NCI-H1092 (cell line): Measurements from ENCODE around the gene PPTC7.
"Not testable (repeated sequence)": the region's sequence is repeated elsewhere in the genome, so short reads cannot be mapped to it uniquely, and the experiment has no call there.

Experiments used
- DNase-seq: peaks from one replicate; lab custom pipeline; 2025; lab: John Stamatoyannopoulos, UW

The PPTC7 gene, protein sequence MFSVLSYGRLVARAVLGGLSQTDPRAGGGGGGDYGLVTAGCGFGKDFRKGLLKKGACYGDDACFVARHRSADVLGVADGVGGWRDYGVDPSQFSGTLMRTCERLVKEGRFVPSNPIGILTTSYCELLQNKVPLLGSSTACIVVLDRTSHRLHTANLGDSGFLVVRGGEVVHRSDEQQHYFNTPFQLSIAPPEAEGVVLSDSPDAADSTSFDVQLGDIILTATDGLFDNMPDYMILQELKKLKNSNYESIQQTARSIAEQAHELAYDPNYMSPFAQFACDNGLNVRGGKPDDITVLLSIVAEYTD

DNA sequence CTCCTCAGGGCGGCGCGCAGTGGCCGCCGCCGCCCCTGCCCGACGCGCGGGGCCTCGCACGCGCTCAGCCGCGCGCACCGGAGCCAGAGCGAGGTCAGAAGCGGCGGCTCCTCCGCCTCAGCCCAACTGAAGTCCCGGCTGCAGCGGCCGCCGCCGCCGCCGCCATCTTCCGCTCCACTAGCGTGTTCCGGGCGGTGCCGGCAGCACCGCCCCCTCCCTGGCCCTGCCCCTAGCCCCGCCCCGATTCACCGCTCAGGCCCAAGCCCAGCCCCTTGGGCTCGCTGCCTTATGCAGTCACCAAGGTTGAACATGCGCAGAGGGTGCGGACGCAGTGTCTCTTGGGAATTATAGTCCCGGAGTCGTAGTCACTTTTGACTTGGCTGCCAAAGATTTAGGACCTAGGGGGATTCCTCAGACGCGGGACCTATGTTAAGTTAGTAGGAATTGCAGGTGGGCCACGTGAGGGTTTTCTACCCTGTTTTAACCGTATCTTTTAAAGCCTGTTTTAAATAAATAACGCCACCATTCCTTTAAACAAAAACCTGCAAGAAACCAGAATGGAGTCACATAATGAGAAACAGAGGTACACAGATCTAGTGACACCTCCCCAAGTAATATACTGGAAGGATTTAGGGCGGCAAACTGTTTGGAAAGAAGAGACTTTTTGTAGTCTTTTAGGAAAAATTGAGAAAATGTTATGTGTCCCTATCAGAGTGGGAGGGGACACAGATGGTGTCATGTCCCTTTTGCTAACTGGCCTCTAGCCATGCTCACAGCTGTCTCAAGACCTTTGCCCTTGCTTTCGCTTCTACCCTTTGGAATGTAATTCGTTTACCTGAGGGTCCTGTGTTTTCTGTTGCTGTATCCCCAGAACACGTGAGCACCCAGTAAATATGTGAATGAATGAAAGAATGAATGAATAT lies at the start of gene PPTC7:
PPTC7 (minus strand) TSS at position 182 of the 923 bp plus-strand sequence. CDS start 287 bp downstream, outside the sequence.
- peak; percentile 93 for DNase-seq

DNA sequence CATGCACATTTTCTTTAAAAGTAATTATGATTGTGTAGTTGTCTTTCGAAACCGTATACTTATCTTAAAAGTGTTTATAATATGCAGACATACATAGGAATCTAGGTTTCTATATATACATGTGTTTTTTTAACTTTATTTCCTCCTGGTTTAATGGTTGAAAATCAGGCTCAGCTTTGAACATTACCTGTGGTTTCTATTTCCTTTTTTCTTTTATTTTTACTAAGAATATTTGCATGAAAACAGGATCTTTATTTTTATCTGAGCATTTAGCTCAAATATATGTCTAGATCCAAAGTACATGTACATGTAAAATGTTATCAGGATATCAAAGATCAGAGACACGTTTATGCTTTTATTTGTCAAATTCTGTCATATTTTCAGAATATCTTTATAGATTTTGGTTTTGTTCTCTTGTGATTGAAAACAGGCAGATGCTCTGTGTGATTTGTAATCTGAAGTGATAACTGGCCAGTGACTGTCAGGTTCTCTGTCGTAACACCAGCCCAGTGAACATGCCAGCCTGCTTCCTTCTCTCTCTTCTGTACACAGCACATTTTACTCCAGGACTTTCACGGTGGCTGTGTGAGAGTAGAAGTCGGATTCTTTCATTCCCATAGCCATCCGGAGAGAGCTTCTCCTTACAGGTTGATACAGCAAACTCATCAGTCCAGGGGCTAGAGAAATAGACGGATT lies 44.5 kb upstream of the PPTC7 start:
- no peak for DNase-seq

DNA sequence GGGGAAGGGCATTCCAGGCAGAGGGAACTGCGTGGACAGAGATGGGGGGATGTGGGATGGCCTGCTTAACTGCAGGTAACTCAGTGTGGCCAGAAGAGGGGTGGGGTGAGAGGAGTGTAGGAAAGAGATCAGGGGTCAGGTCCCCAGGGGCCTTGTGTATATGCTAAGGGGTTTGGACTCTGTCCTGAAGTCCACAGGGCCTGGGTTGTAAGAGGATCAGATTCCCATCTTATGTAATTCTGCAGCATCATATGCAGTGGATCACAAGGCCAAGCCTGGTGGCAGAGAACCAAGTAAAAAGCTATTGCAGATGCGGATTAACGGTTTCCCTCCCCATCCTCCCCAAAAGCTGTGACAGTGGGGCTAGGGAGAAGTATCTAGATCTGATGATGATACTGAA lies 39.5 kb upstream of the PPTC7 start:
- DNase-seq, result no peak

DNA sequence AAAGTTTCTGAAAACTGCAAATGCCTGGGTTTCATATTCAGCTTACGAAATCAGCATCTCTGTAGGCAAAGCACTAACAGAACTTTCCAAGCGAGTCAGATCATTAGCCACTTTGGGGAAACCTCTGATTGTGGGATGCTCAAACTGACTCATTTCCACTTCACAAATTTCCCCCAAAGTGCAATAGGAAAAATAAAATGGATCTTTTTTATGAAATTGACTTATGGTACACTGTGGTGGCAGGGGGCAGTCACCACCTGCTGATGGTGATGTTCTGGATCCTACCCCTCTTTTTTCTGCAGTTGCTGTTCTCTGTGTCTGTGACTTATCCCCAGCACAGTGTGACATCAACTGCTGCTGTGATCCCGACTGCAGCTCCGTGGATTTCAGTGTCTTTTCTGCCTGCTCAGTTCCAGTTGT lies 36.4 kb upstream of the PPTC7 start:
- no peak for DNase-seq

DNA sequence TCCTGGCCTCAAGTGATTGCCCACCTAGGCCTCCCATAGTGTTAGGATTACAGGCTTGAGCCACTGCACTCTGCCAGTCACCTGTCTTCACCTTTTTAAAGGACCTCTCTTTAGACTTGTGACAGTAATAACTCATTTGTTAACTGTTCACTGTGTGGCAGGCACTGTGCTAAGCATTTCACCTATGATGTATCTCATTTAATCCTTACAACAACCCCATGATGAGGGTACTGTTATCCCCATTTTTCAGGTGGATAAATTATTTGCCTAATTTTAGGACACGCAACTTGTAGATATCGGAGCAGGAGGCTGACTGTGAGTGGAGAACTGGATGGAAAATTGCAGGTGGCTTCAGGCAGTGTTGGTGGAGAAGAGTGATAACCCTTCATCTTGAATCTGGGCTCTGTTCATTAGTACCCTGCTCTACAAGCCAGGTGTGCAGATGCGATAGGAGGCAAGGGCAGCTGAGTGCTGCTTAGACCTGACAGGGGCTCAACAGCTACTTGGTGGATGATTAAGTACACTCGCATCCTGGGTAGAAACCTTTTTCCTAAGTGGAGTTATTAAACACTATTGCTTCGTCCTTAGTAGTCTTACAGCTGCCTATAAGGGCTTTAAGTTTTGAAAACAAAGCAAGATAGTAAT lies 33.5 kb upstream of the PPTC7 start:
- DNase-seq, result no peak

DNA sequence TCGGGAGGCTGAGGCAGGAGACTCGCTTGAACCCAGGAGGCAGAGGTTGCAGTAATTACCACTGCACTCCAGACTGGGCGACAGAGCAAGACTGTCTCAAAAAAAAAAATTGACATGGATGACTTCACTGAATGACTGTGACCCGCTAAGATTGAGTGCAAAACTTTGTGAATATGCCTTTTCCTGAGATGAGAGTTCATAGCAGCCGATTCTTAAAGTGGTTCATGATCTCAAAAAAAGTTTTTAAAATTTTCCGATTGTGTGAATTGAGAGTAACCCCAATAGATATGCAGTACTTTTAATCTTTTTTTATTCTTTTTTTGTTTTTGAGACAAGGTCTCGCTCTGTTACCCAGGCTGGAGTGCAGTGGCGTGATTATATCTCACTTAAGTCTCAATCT lies 32.1 kb upstream of the PPTC7 start:
- no peak for DNase-seq

DNA sequence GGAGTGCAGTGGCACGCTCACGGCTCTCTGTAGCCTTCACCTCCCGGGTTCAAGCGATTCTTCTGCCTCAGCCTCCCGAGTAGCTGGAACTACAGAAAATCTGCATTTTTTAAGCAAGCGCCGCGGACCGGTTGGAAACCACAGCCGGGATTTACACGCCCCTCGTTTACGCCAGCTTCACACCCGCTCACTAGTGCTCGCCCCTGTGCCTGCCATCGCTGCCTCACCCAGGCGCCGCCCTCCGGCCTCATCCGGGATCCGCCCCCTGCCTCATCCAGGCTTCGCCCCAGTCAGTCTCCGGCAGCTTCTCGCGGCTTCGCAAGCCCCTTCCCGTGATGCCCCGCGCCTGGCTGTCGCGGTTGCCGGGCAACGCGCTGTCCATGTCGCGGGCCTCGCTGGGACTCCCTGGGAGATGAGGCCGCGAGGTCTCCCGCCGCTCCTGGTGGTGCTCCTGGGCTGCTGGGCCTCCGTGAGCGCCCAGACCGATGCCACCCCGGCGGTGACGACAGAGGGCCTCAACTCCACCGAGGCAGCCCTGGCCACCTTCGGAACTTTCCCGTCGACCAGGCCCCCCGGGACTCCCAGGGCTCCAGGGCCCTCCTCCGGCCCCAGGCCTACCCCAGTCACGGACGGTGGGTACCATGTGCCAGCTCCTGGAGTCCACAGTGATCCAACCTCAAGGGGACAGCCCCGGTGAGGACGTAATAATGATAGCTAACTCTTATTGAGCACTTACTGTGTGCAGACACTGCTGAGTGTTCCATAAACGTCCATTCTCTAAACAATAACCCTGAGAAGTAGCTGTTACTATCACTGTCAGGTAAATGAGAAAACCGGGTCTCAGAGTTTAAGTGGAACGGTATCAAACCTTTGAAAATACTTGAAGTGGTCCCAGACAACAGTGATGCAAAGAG lies 30.9 kb upstream of the PPTC7 start, which contains the start of gene TCTN1:
TCTN1 (plus strand) TSS at position 359 of the 914 bp plus-strand sequence; CDS start at position 413, 54 bp downstream.
- peak; percentile 76 for DNase-seq

DNA sequence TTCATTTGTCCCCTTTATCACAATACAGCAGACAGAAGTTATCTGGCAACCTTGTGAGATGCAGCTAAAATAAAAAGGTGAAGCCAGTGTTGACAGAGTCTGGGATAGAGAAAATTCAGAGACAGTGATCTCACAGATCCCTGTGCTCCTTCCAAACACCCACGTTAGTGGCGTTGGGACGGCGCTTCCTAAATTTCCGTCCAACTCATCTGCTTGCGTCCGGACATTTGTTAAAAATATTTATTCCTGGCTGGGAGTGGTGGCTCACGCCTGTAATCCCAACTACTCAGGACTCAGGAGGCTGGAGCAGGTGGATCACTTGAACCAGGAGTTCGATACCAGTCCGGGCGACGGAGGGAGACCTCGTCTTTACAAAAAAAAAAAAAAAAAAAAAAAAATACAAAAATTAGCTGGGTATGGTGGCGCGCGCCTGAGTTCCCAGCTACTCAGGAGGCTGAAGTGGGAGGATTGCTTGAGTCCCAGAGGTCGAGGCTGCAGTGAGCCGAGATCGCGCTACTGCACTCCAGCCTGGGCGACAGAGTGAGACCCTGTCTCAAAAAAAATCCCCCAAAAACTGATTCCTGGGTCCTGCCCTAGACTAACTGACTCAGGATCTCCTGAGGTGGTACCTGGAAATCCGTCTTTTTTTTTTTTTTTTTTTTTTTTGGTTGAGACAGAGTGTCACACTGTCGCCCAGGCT lies 30.1 kb upstream of the PPTC7 start:
- DNase-seq, result no peak

DNA sequence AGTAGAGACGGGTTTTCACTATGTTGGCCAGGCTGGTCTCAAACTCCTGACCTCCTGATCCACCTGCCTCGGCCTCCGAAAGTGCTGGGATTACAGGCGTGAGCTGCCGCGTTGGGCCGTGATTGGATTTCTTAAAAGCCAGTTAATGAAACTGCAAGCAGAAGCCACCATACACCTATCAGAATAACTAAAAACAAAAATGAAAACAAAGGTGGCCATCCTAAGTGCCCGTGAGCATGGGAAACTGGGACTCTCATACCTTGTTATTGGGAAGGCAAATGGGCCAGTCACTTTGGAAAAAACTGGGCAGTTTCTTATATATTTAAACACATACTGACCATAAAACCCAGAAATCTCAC lies 23.1 kb upstream of the PPTC7 start:
- DNase-seq, result no peak

DNA sequence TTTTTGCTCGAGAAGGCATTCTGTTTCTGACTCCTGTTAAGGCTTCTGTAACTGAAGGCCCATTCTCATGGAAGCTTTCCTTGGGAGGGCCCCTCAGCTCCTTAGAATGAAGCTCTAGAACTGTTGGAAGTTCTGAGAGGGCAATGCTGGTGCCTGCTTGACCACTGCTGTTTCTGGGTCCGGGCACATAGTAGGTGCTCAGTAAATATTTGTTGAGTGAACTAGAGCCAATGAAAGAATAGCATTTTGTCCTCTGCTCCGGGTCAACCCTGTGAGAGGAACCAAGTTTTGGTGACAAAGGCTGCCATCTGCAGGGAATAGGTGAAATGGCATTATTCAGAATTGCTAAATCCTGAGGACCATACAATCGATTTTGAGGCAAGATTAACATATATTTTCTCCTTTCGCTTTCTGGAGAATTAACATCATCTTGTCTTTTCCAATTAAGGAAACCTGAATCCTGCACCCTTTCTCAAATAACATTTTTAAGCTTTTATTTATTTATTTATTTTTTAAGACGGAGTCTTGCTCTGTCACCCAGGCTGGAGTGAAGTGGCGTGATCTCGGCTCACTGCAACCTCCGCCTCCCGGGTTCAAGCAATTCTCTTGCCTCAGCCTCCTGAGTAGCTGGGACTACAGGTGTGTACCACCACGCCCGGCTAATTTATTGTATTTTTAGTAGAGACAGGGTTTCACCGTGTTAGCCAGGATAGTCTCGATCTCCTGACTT lies 19.1 kb upstream of the PPTC7 start:
- not testable (repeated sequence) for DNase-seq

DNA sequence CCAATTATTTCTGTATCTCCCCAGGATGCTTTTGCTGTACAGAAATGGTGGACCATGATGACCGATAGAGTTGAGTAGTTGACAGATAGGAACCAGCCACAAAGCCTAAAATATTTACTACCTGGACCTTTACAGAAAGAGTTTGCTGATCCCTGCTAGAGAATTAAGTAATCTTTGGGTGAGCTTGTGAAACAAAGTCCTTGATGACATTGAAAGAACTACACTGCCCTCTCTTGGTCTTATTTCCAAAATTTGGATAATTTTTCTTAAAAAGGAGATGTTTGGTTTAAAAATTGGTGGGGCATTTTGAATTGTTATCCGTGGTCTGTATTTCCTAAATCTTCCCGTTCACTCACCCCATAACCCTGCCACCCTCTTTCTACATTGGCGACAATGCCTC lies 17.1 kb upstream of the PPTC7 start:
- no peak for DNase-seq

DNA sequence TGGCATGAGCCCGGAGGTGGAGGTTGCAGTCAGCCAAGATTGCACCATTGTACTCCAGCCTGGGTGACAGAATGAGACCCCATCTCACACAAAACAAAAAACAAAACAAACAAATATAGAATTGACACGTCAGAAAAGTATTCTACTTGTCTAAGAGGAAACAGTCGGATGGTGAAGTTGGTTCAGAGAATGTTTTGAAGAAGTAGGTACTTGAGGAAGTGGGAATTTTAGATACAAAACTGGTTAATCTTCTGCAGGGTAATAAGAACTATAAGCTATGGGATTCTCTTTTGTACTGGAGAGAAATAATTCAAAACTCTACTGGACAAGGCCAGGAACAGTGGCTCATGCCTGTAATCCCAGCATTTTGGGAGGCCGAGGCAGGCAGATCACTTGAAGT lies 16.2 kb upstream of the PPTC7 start:
- DNase-seq, result no peak

DNA sequence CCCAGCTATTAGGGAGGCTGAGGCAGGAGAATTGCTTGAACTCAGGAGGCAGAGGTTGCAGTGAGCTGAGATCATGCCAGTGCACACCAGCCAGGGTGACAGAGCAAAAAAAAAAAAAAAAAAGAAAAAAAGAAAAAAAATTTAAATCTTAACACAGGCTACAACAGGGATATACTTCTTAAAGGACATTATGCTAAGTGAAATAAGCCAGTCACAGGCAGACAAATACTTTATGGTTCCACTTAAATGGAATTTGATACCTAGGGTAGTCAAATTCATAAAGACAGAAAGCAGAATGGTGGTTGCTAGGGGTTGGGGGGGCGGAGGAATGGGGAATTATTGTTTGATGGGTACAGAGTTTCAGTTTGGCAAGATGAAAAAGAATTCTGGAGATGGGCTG lies 14.8 kb upstream of the PPTC7 start:
- DNase-seq, result no peak

DNA sequence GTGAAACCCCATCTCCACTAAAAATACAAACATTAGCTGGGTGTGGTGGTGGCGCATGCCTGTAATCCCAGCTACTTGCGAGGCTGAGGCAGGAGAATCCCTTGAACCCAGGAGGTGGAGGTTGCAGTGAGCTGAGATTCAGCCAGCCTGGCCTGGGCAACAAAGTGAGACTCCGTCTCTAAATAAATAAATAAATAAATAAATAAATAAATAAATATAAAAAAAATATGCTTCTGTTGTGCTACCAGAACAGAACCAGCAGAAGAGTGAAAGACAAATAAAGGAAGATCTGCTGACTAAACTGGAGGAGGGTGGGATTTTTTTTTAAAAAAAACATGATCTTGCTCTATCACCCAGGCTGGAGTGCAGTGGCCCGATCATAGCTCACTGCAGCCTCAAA lies 9.8 kb upstream of the PPTC7 start:
- DNase-seq, result not testable (repeated sequence)

DNA sequence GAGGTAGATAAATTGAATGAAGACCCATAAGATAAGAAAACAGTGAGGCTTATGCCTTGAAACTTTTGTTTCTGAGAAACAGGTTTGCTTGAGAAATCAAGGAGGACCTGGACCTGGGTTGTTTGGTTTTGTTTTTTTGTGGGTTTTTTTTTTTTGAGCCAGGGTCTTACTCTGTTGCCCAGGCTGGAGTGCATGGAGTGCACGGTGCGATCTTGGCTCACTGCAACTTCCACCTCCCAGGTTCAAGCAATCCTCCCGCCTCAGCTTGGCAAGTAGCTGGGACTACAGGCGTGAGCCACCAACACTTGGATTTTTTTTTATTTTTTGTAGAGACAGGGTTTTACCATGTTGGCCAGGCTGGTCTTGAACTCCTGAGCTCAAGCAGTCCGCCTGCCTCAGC lies 9.0 kb upstream of the PPTC7 start:
- DNase-seq, result no peak

DNA sequence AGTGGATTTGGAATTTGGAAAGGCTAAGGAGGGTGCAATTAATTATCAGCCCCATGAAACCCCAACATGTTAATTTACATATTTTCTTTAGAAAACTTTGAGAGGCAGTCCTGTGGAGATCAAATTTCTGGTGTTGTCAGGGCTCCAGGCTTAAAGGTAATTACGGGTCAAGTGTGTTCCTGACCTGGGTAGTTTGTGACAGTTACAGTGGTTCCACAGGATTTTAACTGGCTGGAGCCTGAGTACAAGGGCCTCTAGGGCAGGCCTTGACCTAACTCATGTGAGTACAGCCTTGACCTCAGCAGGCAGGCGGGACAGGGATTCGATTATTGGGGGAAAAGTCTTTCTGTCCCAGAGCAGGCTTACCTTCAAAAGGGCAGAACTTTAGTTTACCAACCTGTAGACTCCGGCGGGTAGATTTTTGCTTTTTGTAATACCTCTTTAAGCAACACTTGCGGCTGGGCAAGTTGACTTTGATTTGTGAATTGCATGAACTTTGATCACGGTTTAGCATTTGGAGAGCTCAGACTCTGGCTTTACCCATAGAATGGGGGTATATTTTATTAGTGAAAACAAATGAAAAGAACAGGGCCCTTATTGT lies 8.4 kb upstream of the PPTC7 start:
- DNase-seq, result no peak

DNA sequence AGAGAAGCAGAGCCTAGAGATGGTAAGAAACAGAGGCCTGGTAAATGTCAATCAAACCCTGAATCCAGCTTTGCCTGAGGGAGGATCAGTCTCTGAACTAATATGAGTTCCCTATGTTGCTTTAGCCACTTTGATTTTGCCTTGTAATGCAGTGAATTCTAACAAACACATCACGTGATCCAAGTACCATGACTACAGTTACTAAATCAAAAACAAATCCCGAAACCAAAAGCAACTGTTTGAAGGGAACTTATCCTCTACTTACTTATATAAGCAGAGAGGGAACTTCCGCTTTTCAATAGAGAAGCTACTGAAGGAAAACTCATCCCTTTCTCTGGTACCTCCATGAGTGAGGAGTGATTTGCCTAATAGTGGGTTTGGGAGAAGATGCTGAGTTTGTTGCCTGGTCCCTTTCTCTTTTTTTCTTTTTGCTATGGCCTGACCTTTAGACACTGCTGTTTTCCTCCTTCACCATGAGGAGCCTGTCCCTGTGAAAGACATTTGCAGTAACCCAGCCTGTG lies 7.7 kb upstream of the PPTC7 start:
- DNase-seq, result no peak

DNA sequence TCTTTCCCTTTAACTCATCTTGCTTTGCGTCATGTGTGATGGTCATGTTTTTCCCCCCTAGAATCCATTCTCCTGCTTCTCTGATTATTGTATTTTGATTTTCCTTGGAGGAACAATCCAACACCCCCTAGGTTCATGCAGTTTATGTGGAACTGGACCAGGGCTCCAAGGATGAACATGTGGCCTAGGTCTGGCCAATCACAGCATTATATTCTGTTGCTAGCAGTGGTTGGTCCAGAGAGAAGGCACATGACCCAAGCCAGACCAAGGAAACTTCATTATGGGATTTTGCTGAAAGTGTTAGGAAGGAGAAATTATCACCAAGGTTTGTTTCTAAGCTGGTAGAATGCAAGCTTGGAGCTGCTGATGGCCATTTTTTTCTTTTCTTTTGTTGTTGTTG lies 6.9 kb upstream of the PPTC7 start:
- DNase-seq, result no peak

DNA sequence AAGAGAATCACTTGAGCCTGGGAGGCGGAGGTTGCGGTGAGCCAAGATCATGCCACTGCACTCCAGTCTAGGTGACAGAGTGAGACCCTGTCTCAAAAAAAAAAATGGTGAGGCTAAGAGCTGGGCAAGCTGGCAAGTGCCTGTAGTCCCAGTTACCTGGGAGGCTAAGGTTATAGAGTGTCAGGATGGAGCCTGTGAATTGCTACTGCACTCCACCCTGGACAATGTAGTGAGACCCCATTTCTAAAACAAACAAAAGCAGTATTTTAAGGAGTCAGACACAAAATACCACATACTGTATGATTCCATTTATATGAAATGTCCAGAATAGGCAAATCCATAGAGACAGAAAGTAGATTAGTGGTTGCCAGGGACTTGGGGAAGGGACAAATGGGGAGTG lies 4.0 kb upstream of the PPTC7 start:
- not testable (repeated sequence) for DNase-seq
